H1 (cell line): ENCODE measurements around the gene TFB2M.

Source experiments
- CEBPB ChIP-seq: IDR thresholded peaks from 2 replicates; pipeline ENCODE4 v1.6.1; 2012; ENCODE audit warnings: low read depth, low read length
- ZNF274 ChIP-seq: IDR thresholded peaks from 2 replicates; pipeline ENCODE4 v1.7.0; 2012; ENCODE audit warnings: low read length, borderline replicate concordance; ENCODE audit errors: extremely low read depth

DNA sequence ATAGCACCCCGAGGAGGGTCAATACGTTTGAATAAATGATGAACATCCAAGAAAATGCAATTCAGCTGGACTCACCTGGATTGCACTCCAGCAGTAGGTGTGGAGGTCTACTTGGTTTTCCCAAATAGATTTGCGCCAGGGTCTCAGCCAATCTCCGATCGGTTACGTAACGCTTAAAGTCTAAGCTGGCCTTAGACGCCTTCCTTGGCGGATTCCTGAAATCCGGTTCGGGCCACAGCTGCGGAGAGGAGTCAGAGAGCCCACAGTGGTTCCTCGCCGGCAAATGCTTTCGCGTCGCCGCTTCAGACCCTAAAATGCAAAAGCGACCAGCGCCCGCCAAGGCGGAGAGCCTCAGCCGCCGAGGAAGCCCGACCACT, 322 bp downstream of the TFB2M start:
- TF ChIP-seq ZNF274 (no peak), CEBPB (peak; percentile 34; the same call in 1 of the 2 replicates)
